GM23338 (cell line): ENCODE results near the gene BOD1. TPM values are rescaled to one million over a fixed set of nuclear protein-coding genes. Genes with fewer than 3 reads are reported as not detected.

Experiments
- ATAC-seq: fragments of 200-7000 bp; cut with Tn5 transposase; 3 replicates; pipeline ENCODE4 v1.9.1; 2020
- DNase-seq: peaks from one replicate; pipeline ENCODE4 v3.0.0-alpha.2; 2015; ENCODE audit warnings: low spot score
- H2AFZ ChIP-seq: fragments of 200-600 bp; sonication (generic); 2 replicates; pipeline ENCODE4 v1.8.0; 2016; ENCODE audit warnings: antibody characterized with exemption, mild to moderate bottlenecking, moderate library complexity
- H3F3A ChIP-seq: fragments of 200-600 bp; sonication (generic); replicated peaks from 2 replicates; pipeline ENCODE4 v1.8.0; 2017; ENCODE audit warnings: antibody characterized with exemption, mixed run types, low read depth
- H3K27ac ChIP-seq: fragments of 200-600 bp; sonication (generic); 2 replicates; pipeline ENCODE4 v1.6.1; 2016; ENCODE audit warnings: low read depth
- H3K27me3 ChIP-seq: fragments of 200-600 bp; sonication (generic); 2 replicates; pipeline ENCODE4 v1.8.0; 2016; ENCODE audit warnings: mild to moderate bottlenecking, mixed run types, moderate library complexity; ENCODE audit not compliant: insufficient read depth
- H3K36me3 ChIP-seq: fragments of 200-600 bp; sonication (generic); 2 replicates; pipeline ENCODE4 v1.8.0; 2016; ENCODE audit warnings: mild to moderate bottlenecking; ENCODE audit not compliant: insufficient read depth
- H3K4me1 ChIP-seq: fragments of 200-600 bp; sonication (generic); 2 replicates; pipeline ENCODE4 v1.8.0; 2016; ENCODE audit warnings: mild to moderate bottlenecking, moderate library complexity; ENCODE audit not compliant: insufficient read depth
- H3K4me2 ChIP-seq: fragments of 200-600 bp; sonication (generic); 2 replicates; pipeline ENCODE4 v1.7.1; 2017; ENCODE audit warnings: mixed run types
- H3K4me3 ChIP-seq: fragments of 200-600 bp; sonication (generic); 2 replicates; pipeline ENCODE4 v1.6.1; 2016; ENCODE audit warnings: mixed run types
- H3K79me2 ChIP-seq: fragments of 200-600 bp; sonication (generic); replicated peaks from 2 replicates; pipeline ENCODE4 v1.8.0; 2017; ENCODE audit warnings: mild to moderate bottlenecking; ENCODE audit not compliant: insufficient read depth
- H3K9me2 ChIP-seq: fragments of 200-600 bp; sonication (generic); 2 replicates; pipeline ENCODE4 v1.8.0; 2017; ENCODE audit not compliant: insufficient read depth
- H4K20me1 ChIP-seq: fragments of 200-600 bp; sonication (generic); replicated peaks from 2 replicates; pipeline ENCODE4 v1.8.0; 2017; ENCODE audit warnings: mild to moderate bottlenecking; ENCODE audit not compliant: insufficient read depth
- H3K27ac Mint-ChIP-seq: 2 replicates; pipeline ENCODE4 v1.8.0; 2020; ENCODE audit warnings: inconsistent platforms, mild to moderate bottlenecking, moderate library complexity, mixed read lengths
- H3K27me3 Mint-ChIP-seq: 3 replicates; pipeline ENCODE4 v1.8.0; 2022; ENCODE audit warnings: low read depth, mild to moderate bottlenecking, moderate library complexity, mixed read lengths, inconsistent platforms; ENCODE audit not compliant: insufficient read depth, poor library complexity
- H3K36me3 Mint-ChIP-seq: 3 replicates; pipeline ENCODE4 v1.8.0; 2021; ENCODE audit warnings: low read depth, mild to moderate bottlenecking, inconsistent platforms, moderate library complexity, mixed read lengths
- H3K4me1 Mint-ChIP-seq: 3 replicates; pipeline ENCODE4 v1.8.0; 2020; ENCODE audit warnings: mild to moderate bottlenecking, inconsistent platforms, mixed read lengths
- H3K4me3 Mint-ChIP-seq: 3 replicates; pipeline ENCODE4 v1.8.0; 2021; ENCODE audit warnings: moderate library complexity, mild to moderate bottlenecking, inconsistent platforms, mixed read lengths
- H3K9me3 Mint-ChIP-seq: 3 replicates; pipeline ENCODE4 v1.8.0; 2020; ENCODE audit warnings: moderate library complexity, mild to moderate bottlenecking, inconsistent platforms, mixed read lengths
- CREB1 ChIP-seq: fragments of 250-450 bp; sonication (Bioruptor Pico); IDR thresholded peaks from 2 replicates; pipeline ENCODE4 v1.5.0; 2020; ENCODE audit warnings: low read depth, mild to moderate bottlenecking, moderate library complexity
- ETS1 ChIP-seq: IDR thresholded peaks from 2 replicates; pipeline ENCODE4 v1.6.1; 2016; ENCODE audit warnings: antibody characterized with exemption
- EZH2 ChIP-seq: fragments of 200-600 bp; sonication (generic); IDR thresholded peaks from one replicate; pipeline ENCODE4 v1.8.0; 2017; ENCODE audit warnings: antibody characterized with exemption, mild to moderate bottlenecking, low read depth; ENCODE audit not compliant: unreplicated experiment
- JUNB ChIP-seq: IDR thresholded peaks from one replicate; pipeline ENCODE4 v1.6.1; 2016; ENCODE audit warnings: antibody characterized with exemption; ENCODE audit not compliant: unreplicated experiment
- NANOG ChIP-seq: IDR thresholded peaks from 2 replicates; pipeline ENCODE4 v1.6.1; 2016; ENCODE audit warnings: antibody characterized with exemption, borderline replicate concordance
- POLR2AphosphoS5 ChIP-seq: IDR thresholded peaks from 2 replicates; pipeline ENCODE4 v1.6.1; 2016; ENCODE audit warnings: antibody characterized with exemption, low read depth
- STAT1 ChIP-seq: IDR thresholded peaks from one replicate; pipeline ENCODE4 v1.6.1; 2016; ENCODE audit warnings: antibody characterized with exemption; ENCODE audit not compliant: unreplicated experiment
- ZNF114 ChIP-seq: fragments of 250-450 bp; sonication (Bioruptor Pico); IDR thresholded peaks from 2 replicates; pipeline ENCODE4 v1.5.0; 2020; ENCODE audit warnings: mild to moderate bottlenecking, moderate library complexity
- ZNF331 ChIP-seq: fragments of 250-450 bp; sonication (Bioruptor Pico); IDR thresholded peaks from 2 replicates; pipeline ENCODE4 v1.5.0; 2020; ENCODE audit warnings: low read depth, mild to moderate bottlenecking, moderate library complexity
- ZNF462 ChIP-seq: fragments of 250-450 bp; sonication (Bioruptor Pico); IDR thresholded peaks from 2 replicates; pipeline ENCODE4 v1.5.0; 2020; ENCODE audit warnings: mild to moderate bottlenecking, moderate library complexity
- polyA plus RNA-seq: library from polyadenylated mRNA; unstranded; fragments of >200 nt; fragmentation: Nextera tagmentation; extraction: Ambion mirVana; gene quantifications from 2 replicates; pipeline ENCODE4 v1.2.1, GENCODE V29; 2016
- total RNA-seq: library from RNA; depleted of rRNA; stranded (reverse); fragments of >200 nt; shearing (Covaris generic); gene quantifications from 2 replicates; pipeline ENCODE4 v1.2.3, GENCODE V29; 2014
- TF ChIP-seq, protein P1 (sequence below), 2 experiments: fragments of 200-600 bp in 1 of 2; sonication (generic) in 1 of 2; conservative IDR thresholded peaks; 2 replicates each; pipeline versions ENCODE4 v1.5.1 to v1.6.1; 2016 to 2017; ENCODE audit warnings: antibody characterized with exemption in 2 of 2, low read depth in 2 of 2, mild to moderate bottlenecking in 2 of 2, moderate library complexity in 1 of 2
- TF ChIP-seq, protein P2 (sequence below): IDR thresholded peaks from one replicate; pipeline ENCODE4 v1.6.1; 2018; ENCODE audit warnings: antibody characterized with exemption; ENCODE audit not compliant: unreplicated experiment

The BOD1 gene
- total and polyA plus RNA-seq, 2 experiments from 2014 or later: 94.7 to 141 TPM

DNA sequence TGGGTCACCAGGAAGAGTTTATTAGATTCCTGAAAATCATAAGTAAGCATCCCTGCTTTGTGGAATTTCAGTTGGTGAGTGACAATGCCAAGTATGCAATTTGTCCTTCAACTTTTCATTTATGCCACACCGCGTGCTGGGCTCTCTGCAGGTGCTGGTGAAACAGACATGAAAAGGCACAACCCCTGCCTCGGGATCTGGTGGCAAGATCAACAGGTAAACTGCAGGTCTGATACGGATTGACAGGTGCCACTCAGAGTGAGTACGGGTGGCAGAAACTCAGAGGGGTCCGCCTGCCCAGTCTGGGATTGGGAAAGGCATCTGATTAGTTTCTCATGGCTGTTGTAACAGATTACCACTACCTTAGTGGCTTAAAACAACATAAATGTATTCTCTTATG is 40.5 kb downstream of the BOD1 start:
- no peak for TF ChIP-seq ZNF462 (CRISPR knock-in tag)
- TF ChIP-seq EZH2: no peak
- TF ChIP-seq ETS1: no peak
- TF ChIP-seq, protein P1, sequence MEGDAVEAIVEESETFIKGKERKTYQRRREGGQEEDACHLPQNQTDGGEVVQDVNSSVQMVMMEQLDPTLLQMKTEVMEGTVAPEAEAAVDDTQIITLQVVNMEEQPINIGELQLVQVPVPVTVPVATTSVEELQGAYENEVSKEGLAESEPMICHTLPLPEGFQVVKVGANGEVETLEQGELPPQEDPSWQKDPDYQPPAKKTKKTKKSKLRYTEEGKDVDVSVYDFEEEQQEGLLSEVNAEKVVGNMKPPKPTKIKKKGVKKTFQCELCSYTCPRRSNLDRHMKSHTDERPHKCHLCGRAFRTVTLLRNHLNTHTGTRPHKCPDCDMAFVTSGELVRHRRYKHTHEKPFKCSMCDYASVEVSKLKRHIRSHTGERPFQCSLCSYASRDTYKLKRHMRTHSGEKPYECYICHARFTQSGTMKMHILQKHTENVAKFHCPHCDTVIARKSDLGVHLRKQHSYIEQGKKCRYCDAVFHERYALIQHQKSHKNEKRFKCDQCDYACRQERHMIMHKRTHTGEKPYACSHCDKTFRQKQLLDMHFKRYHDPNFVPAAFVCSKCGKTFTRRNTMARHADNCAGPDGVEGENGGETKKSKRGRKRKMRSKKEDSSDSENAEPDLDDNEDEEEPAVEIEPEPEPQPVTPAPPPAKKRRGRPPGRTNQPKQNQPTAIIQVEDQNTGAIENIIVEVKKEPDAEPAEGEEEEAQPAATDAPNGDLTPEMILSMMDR (conservative IDR thresholded peaks at IDR 0.05; ENCODE audit: low read depth in 2 of 2): no peak
- no peak for TF ChIP-seq CREB1 (CRISPR knock-in tag)
- no peak for TF ChIP-seq POLR2AphosphoS5
- TF ChIP-seq, protein P2, sequence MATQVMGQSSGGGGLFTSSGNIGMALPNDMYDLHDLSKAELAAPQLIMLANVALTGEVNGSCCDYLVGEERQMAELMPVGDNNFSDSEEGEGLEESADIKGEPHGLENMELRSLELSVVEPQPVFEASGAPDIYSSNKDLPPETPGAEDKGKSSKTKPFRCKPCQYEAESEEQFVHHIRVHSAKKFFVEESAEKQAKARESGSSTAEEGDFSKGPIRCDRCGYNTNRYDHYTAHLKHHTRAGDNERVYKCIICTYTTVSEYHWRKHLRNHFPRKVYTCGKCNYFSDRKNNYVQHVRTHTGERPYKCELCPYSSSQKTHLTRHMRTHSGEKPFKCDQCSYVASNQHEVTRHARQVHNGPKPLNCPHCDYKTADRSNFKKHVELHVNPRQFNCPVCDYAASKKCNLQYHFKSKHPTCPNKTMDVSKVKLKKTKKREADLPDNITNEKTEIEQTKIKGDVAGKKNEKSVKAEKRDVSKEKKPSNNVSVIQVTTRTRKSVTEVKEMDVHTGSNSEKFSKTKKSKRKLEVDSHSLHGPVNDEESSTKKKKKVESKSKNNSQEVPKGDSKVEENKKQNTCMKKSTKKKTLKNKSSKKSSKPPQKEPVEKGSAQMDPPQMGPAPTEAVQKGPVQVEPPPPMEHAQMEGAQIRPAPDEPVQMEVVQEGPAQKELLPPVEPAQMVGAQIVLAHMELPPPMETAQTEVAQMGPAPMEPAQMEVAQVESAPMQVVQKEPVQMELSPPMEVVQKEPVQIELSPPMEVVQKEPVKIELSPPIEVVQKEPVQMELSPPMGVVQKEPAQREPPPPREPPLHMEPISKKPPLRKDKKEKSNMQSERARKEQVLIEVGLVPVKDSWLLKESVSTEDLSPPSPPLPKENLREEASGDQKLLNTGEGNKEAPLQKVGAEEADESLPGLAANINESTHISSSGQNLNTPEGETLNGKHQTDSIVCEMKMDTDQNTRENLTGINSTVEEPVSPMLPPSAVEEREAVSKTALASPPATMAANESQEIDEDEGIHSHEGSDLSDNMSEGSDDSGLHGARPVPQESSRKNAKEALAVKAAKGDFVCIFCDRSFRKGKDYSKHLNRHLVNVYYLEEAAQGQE: no peak
- TF ChIP-seq ZNF331: no peak
- TF ChIP-seq ZNF114: no peak
- TF ChIP-seq STAT1: no peak
- TF ChIP-seq NANOG: no peak
- TF ChIP-seq JUNB: no peak
- H3K27ac ChIP-seq: no peak overlapping the region
- H3K27me3 Mint-ChIP-seq: peaks cover 17% of the 10 kb centered on the region
- peaks cover 5% of the 10 kb centered on the region for H3K36me3 Mint-ChIP-seq
- no peaks in the 10 kb centered on the region for H3K27me3 ChIP-seq
- H3K27ac Mint-ChIP-seq: no peak overlapping the region
- no peak overlapping the region for H3K4me2 ChIP-seq
- no peak overlapping the region for H3K4me3 ChIP-seq
- H3K4me1 ChIP-seq: peaks cover 12% of the 10 kb centered on the region; the same call in 1 of the 2 replicates
- H2AFZ ChIP-seq: no peak overlapping the region
- no peaks in the 10 kb centered on the region for H3F3A ChIP-seq
- no peak for ATAC-seq
- H3K4me3 Mint-ChIP-seq: no peak overlapping the region
- H3K4me1 Mint-ChIP-seq: peaks cover 20% of the 10 kb centered on the region
- no peaks in the 10 kb centered on the region for H3K79me2 ChIP-seq
- H3K36me3 ChIP-seq: no peaks in the 10 kb centered on the region
- no peaks in the 10 kb centered on the region for H3K9me2 ChIP-seq
- H3K9me3 Mint-ChIP-seq: peaks cover 14% of the 10 kb centered on the region
- no peaks in the 10 kb centered on the region for H4K20me1 ChIP-seq
- DNase-seq: no peak
